ENCODE data around the gene POLN.
"Not testable (repeated sequence)": the region's sequence is repeated elsewhere in the genome, so short reads cannot be mapped to it uniquely, and the experiment has no call there.

POLN gene

GRCh38 chr4:2212831-2213230 is 29.1 kb downstream of the POLN start:
- no peak for DNase-seq

GRCh38 chr4:2202789-2203188 is 39.1 kb downstream of the POLN start:
- not testable (repeated sequence) for DNase-seq

- no peak for DNase-seq
These were observed 47.4 kb downstream of the POLN start for GRCh38 chr4:2194496-2194895.

GRCh38 chr4:2193326-2193725 is 48.6 kb downstream of the POLN start:
- DNase-seq, result no peak

GRCh38 chr4:2186865-2187172 is 55.1 kb downstream of the POLN start:
- DNase-seq, result no peak

- DNase-seq, result no peak
These were observed 55.6 kb downstream of the POLN start for GRCh38 chr4:2186133-2186864.

- DNase-seq, result no peak
These were observed 58.5 kb downstream of the POLN start for GRCh38 chr4:2183394-2183793.

GRCh38 chr4:2182994-2183393 is 58.9 kb downstream of the POLN start:
- no peak for DNase-seq

- DNase-seq, result no peak
These were observed 61.5 kb downstream of the POLN start for GRCh38 chr4:2180410-2180809.

- DNase-seq, result no peak
These were observed 62.2 kb downstream of the POLN start for GRCh38 chr4:2179717-2180116.

- DNase-seq, result no peak
These were observed 62.9 kb downstream of the POLN start for GRCh38 chr4:2178986-2179385.

GRCh38 chr4:2177443-2178093 is 64.4 kb downstream of the POLN start:
- no peak for DNase-seq

- DNase-seq, result no peak
These were observed 65.8 kb downstream of the POLN start for GRCh38 chr4:2175990-2176698.

- DNase-seq, result no peak
These were observed 67.9 kb downstream of the POLN start for GRCh38 chr4:2174061-2174460.

GRCh38 chr4:2172627-2173231 is 69.2 kb downstream of the POLN start:
- DNase-seq, result no peak

- no peak for DNase-seq
These were observed 69.8 kb downstream of the POLN start for GRCh38 chr4:2172161-2172560.

GRCh38 chr4:2168469-2169319 is 73.2 kb downstream of the POLN start:
- no peak for DNase-seq

- no peak for DNase-seq
These were observed 75.7 kb downstream of the POLN start for GRCh38 chr4:2166253-2166652.

- no peak for DNase-seq
These were observed 76.5 kb downstream of the POLN start for GRCh38 chr4:2165391-2165790.

- no peak for DNase-seq
These were observed 78.6 kb downstream of the POLN start for GRCh38 chr4:2163311-2163821.

- DNase-seq, result not testable (repeated sequence)
These were observed 80.7 kb downstream of the POLN start for GRCh38 chr4:2161092-2161703.

GRCh38 chr4:2159931-2160330 is 82.0 kb downstream of the POLN start:
- DNase-seq, result no peak

Measured in right forelimb (tissue), 1 donor.